C4-2B (cell line): Measurements from ENCODE around the gene TLR7.

ENCODE experiments used
- H3K27ac ChIP-seq: fragments of 450-650 bp; 2 replicates; pipeline ENCODE4 v1.5.1; 2017
- ZFX ChIP-seq: fragments of 450-650 bp; IDR thresholded peaks from 2 replicates; pipeline ENCODE4 v1.6.1; 2017
- TF ChIP-seq, protein P1 (sequence below): fragments of 450-650 bp; conservative IDR thresholded peaks from 2 replicates; pipeline ENCODE4 v1.5.1; 2017; ENCODE audit warnings: mild to moderate bottlenecking

The TLR7 gene

GRCh38 chrX:12929701-12930100, 62.8 kb downstream of the TLR7 start:
- TF ChIP-seq, protein P1, sequence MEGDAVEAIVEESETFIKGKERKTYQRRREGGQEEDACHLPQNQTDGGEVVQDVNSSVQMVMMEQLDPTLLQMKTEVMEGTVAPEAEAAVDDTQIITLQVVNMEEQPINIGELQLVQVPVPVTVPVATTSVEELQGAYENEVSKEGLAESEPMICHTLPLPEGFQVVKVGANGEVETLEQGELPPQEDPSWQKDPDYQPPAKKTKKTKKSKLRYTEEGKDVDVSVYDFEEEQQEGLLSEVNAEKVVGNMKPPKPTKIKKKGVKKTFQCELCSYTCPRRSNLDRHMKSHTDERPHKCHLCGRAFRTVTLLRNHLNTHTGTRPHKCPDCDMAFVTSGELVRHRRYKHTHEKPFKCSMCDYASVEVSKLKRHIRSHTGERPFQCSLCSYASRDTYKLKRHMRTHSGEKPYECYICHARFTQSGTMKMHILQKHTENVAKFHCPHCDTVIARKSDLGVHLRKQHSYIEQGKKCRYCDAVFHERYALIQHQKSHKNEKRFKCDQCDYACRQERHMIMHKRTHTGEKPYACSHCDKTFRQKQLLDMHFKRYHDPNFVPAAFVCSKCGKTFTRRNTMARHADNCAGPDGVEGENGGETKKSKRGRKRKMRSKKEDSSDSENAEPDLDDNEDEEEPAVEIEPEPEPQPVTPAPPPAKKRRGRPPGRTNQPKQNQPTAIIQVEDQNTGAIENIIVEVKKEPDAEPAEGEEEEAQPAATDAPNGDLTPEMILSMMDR, result no peak
- H3K27ac ChIP-seq, result no peak overlapping the region

DNA sequence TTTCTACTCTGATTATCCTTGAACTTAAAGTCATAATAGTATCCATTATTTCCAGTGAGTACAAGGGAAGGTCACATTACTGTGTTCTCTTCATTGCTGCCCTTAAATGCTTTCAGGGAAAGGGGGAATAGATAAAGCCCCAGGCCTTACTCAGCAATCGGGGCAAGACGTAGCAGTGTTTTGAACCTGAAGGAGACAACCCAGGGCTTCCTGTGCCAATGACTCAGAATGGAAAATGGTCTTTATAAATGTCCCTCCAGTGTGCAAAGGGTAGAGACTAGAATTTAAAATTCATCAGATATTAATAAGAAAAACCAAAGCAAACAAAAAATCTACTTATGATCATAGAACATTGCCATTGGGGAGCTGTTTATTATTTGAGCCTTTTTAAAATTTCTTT, 63.3 kb downstream of the TLR7 start:
- H3K27ac ChIP-seq, result no peak overlapping the region
- TF ChIP-seq, protein P1, result no peak
- no peak for TF ChIP-seq ZFX

GRCh38 chrX:12932244-12932643, 65.4 kb downstream of the TLR7 start:
- no peak for TF ChIP-seq ZFX
- TF ChIP-seq, protein P1, result no peak
- H3K27ac ChIP-seq, result no peak overlapping the region

DNA sequence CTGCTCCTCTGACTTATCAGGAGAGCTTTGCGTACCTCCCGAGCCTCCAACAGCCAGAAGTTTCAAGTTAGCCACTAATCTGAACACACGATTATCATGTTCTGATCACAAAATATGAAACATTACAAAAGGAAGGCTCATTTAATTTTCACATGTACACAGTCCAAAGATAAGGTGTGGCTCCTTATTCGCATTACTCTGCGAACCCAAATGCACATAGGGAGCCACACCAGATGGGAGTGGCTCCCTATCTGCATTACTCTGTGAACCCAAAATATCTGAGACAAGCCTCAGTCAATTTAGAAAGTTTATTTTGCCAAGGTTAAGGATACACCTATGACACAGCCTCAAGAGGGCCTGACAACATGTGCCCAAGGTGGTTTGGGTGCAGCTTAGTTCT, 68.0 kb downstream of the TLR7 start:
- TF ChIP-seq ZFX, result no peak
- TF ChIP-seq, protein P1, result no peak
- no peak overlapping the region for H3K27ac ChIP-seq

DNA sequence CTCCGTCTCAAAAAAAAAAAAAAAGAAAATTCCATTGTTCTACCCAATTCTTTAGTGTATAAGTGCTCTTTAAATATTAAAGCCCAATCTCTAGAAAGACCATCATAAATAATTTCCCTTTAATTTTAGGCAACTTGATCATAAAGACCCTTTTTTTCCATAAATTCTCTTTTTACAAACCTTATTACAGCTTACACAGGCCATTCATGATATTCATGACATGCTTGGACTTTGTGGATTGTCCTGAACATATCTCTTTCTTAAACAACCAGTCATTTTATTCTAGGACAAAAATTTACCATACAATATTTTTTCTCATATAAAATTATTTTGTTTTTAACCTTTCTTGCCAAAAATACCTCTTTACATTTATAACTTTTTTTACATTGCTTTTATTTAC, 70.1 kb downstream of the TLR7 start:
- TF ChIP-seq, protein P1, result no peak
- TF ChIP-seq ZFX, result no peak
- H3K27ac ChIP-seq, result no peak overlapping the region
